GM23338 (cell line): ENCODE results near the gene PHRF1. TPM values are rescaled to one million over a fixed set of nuclear protein-coding genes. Genes with fewer than 3 reads are reported as not detected.
A peak's percentile ranks its signal among the peaks of the same experiment; 100 is the strongest.

Source experiments
- ATAC-seq: fragments of 200-7000 bp; cut with Tn5 transposase; 3 replicates; pipeline ENCODE4 v1.9.1; 2020
- DNase-seq: peaks from one replicate; pipeline ENCODE4 v3.0.0-alpha.2; 2015; ENCODE audit warnings: low spot score
- H2AFZ ChIP-seq: fragments of 200-600 bp; sonication (generic); 2 replicates; pipeline ENCODE4 v1.8.0; 2016; ENCODE audit warnings: antibody characterized with exemption, mild to moderate bottlenecking, moderate library complexity
- H3F3A ChIP-seq: fragments of 200-600 bp; sonication (generic); replicated peaks from 2 replicates; pipeline ENCODE4 v1.8.0; 2017; ENCODE audit warnings: antibody characterized with exemption, mixed run types, low read depth
- H3K27ac ChIP-seq: fragments of 200-600 bp; sonication (generic); 2 replicates; pipeline ENCODE4 v1.6.1; 2016; ENCODE audit warnings: low read depth
- H3K27me3 ChIP-seq: fragments of 200-600 bp; sonication (generic); 2 replicates; pipeline ENCODE4 v1.8.0; 2016; ENCODE audit warnings: mild to moderate bottlenecking, mixed run types, moderate library complexity; ENCODE audit not compliant: insufficient read depth
- H3K36me3 ChIP-seq: fragments of 200-600 bp; sonication (generic); 2 replicates; pipeline ENCODE4 v1.8.0; 2016; ENCODE audit warnings: mild to moderate bottlenecking; ENCODE audit not compliant: insufficient read depth
- H3K4me1 ChIP-seq: fragments of 200-600 bp; sonication (generic); 2 replicates; pipeline ENCODE4 v1.8.0; 2016; ENCODE audit warnings: mild to moderate bottlenecking, moderate library complexity; ENCODE audit not compliant: insufficient read depth
- H3K4me2 ChIP-seq: fragments of 200-600 bp; sonication (generic); 2 replicates; pipeline ENCODE4 v1.7.1; 2017; ENCODE audit warnings: mixed run types
- H3K4me3 ChIP-seq: fragments of 200-600 bp; sonication (generic); 2 replicates; pipeline ENCODE4 v1.6.1; 2016; ENCODE audit warnings: mixed run types
- H3K79me2 ChIP-seq: fragments of 200-600 bp; sonication (generic); replicated peaks from 2 replicates; pipeline ENCODE4 v1.8.0; 2017; ENCODE audit warnings: mild to moderate bottlenecking; ENCODE audit not compliant: insufficient read depth
- H3K9me2 ChIP-seq: fragments of 200-600 bp; sonication (generic); 2 replicates; pipeline ENCODE4 v1.8.0; 2017; ENCODE audit not compliant: insufficient read depth
- H4K20me1 ChIP-seq: fragments of 200-600 bp; sonication (generic); replicated peaks from 2 replicates; pipeline ENCODE4 v1.8.0; 2017; ENCODE audit warnings: mild to moderate bottlenecking; ENCODE audit not compliant: insufficient read depth
- H3K27ac Mint-ChIP-seq: 2 replicates; pipeline ENCODE4 v1.8.0; 2020; ENCODE audit warnings: inconsistent platforms, mild to moderate bottlenecking, moderate library complexity, mixed read lengths
- H3K27me3 Mint-ChIP-seq: 3 replicates; pipeline ENCODE4 v1.8.0; 2022; ENCODE audit warnings: low read depth, mild to moderate bottlenecking, moderate library complexity, mixed read lengths, inconsistent platforms; ENCODE audit not compliant: insufficient read depth, poor library complexity
- H3K36me3 Mint-ChIP-seq: 3 replicates; pipeline ENCODE4 v1.8.0; 2021; ENCODE audit warnings: low read depth, mild to moderate bottlenecking, inconsistent platforms, moderate library complexity, mixed read lengths
- H3K4me1 Mint-ChIP-seq: 3 replicates; pipeline ENCODE4 v1.8.0; 2020; ENCODE audit warnings: mild to moderate bottlenecking, inconsistent platforms, mixed read lengths
- H3K4me3 Mint-ChIP-seq: 3 replicates; pipeline ENCODE4 v1.8.0; 2021; ENCODE audit warnings: moderate library complexity, mild to moderate bottlenecking, inconsistent platforms, mixed read lengths
- H3K9me3 Mint-ChIP-seq: 3 replicates; pipeline ENCODE4 v1.8.0; 2020; ENCODE audit warnings: moderate library complexity, mild to moderate bottlenecking, inconsistent platforms, mixed read lengths
- CTCF ChIP-seq, 2 experiments: fragments of 200-600 bp in 1 of 2; sonication (generic) in 1 of 2; conservative IDR thresholded peaks; 2 replicates each; pipeline versions ENCODE4 v1.5.1 to v1.6.1; 2016 to 2017; ENCODE audit warnings: antibody characterized with exemption in 2 of 2, low read depth in 2 of 2, mild to moderate bottlenecking in 2 of 2, moderate library complexity in 1 of 2
- ETS1 ChIP-seq: IDR thresholded peaks from 2 replicates; pipeline ENCODE4 v1.6.1; 2016; ENCODE audit warnings: antibody characterized with exemption
- JUNB ChIP-seq: IDR thresholded peaks from one replicate; pipeline ENCODE4 v1.6.1; 2016; ENCODE audit warnings: antibody characterized with exemption; ENCODE audit not compliant: unreplicated experiment
- NANOG ChIP-seq: IDR thresholded peaks from 2 replicates; pipeline ENCODE4 v1.6.1; 2016; ENCODE audit warnings: antibody characterized with exemption, borderline replicate concordance
- POLR2AphosphoS5 ChIP-seq: IDR thresholded peaks from 2 replicates; pipeline ENCODE4 v1.6.1; 2016; ENCODE audit warnings: antibody characterized with exemption, low read depth
- REST ChIP-seq: IDR thresholded peaks from one replicate; pipeline ENCODE4 v1.6.1; 2018; ENCODE audit warnings: antibody characterized with exemption; ENCODE audit not compliant: unreplicated experiment
- ZNF331 ChIP-seq: fragments of 250-450 bp; sonication (Bioruptor Pico); IDR thresholded peaks from 2 replicates; pipeline ENCODE4 v1.5.0; 2020; ENCODE audit warnings: low read depth, mild to moderate bottlenecking, moderate library complexity
- polyA plus RNA-seq: library from polyadenylated mRNA; unstranded; fragments of >200 nt; fragmentation: Nextera tagmentation; extraction: Ambion mirVana; gene quantifications from 2 replicates; pipeline ENCODE4 v1.2.1, GENCODE V29; 2016
- total RNA-seq: library from RNA; depleted of rRNA; stranded (reverse); fragments of >200 nt; shearing (Covaris generic); gene quantifications from 2 replicates; pipeline ENCODE4 v1.2.3, GENCODE V29; 2014

The PHRF1 gene
- total and polyA plus RNA-seq, 2 experiments from 2014 or later: 11.0 to 45.9 TPM

- TF ChIP-seq REST (no peak), JUNB (no peak), ZNF331 (CRISPR knock-in tag) (no peak), ETS1 (no peak), NANOG (no peak), CTCF (conservative IDR thresholded peaks at IDR 0.05; ENCODE audit: low read depth in 2 of 2) (no peak)
Observed at GRCh38 chr11:533586-534395, 42.5 kb upstream of the PHRF1 start (continued).

GRCh38 chr11:534396-535209 lies 41.7 kb upstream of the PHRF1 start:
- no peaks in the 10 kb centered on the region; the same call in 1 of the 2 replicates for H3K79me2 ChIP-seq
- peaks cover 17% of the 10 kb centered on the region; the same call in 1 of the 2 replicates for H3K27me3 ChIP-seq
- H2AFZ ChIP-seq: no peak overlapping the region
- 0 out of 2 replicates have a peak, but pooled peaks cover 2% of the 10 kb centered on the region for H4K20me1 ChIP-seq
- Mint-ChIP-seq H3K36me3 (peaks cover 10% of the 10 kb centered on the region; the same call in 2 of the 3 replicates), H3K9me3 (peaks cover 2% of the 10 kb centered on the region; the same call in 2 of the 3 replicates), H3K27me3 (peaks cover 20% of the 10 kb centered on the region), H3K4me1 (peaks cover 3% of the 10 kb centered on the region; the same call in 2 of the 3 replicates), H3K4me3 (peak overlapping the region; percentile 63), H3K27ac (no peak overlapping the region)
- peak overlapping the region; percentile 87 for H3K4me2 ChIP-seq
- no peak overlapping the region for H3K27ac ChIP-seq
- DNase-seq: peak; percentile 44
- no peaks in the 10 kb centered on the region for H3K9me2 ChIP-seq
- peak; percentile 1; the same call in 2 of the 3 replicates for ATAC-seq
- no peaks in the 10 kb centered on the region for H3K36me3 ChIP-seq
- H3K4me3 ChIP-seq: peak overlapping the region; percentile 81
- peaks cover 11% of the 10 kb centered on the region for H3F3A ChIP-seq
- H3K4me1 ChIP-seq: no peaks in the 10 kb centered on the region; the same call in 1 of the 2 replicates
- no peak for TF ChIP-seq POLR2AphosphoS5
